Hematopoietic multipotent progenitor cell treated with erythropoietin and hydrocortisone succinate and interleukin-3 and kit ligand, for 6 days (in vitro differentiated cells): Measurements from ENCODE around the gene PPP2R5E.

Source experiments
- DNase-seq: peaks from one replicate; pipeline ENCODE4 v3.0.0-alpha.2; 2015

The PPP2R5E gene

DNA sequence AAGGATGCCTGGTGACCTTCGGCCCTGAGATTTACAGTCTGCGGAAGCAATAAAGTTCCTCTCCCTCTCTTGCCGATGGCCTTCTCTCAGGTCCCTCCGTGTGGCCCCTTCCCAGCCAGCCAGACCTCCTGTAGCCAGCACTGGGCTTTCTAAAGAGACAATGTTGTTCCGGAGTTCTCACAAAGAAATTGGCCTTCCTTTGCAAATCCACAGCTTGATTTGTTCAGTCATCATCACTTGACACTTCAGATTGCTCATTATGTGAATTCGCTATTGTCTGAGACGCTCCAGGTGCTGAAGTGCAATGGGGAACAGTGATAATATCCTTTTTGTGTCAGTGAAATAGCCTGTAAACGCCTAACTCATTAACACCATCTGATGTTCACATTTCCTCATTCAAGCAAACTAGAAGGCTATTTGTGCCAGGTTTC lies 180.8 kb downstream of the PPP2R5E start:
- no peak for DNase-seq

DNA sequence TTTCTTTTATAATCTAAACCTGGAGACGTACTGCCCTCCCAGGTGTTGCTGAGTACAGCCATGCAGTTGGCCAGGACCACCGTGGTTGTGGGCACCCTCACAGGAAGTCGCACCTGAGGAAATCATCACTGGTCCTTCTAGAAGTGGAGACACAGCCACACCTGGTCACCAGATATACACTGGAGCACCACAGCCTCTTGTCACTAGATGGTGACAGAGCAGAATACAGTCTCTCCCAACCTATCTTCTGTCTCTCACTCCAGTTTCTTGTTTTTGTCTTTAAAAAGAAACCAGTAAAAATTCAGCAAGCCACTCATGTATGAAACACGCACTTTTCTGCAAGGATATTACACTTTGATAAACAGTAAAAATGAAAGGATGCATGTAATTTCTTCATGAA lies 181.4 kb downstream of the PPP2R5E start:
- DNase-seq = no peak

DNA sequence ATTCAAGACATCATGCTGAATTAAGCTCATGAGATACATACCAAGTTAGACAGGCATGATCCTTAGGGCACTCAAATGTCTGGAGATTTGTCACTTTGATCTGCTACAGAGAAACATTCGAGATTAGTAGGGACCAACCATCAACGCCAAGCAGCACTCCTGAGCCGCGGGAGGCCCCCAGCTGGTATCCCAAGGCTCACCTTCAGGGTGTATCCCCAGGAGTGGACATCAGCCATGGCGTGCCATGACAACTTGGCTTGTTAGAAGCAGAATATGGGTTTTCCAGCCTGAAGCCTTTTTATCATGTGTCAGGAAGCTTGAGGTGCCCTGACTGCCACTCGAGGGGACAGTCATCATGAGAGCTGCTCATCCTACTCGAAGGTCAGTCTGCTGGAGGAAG lies 185.3 kb downstream of the PPP2R5E start:
- no peak for DNase-seq

DNA sequence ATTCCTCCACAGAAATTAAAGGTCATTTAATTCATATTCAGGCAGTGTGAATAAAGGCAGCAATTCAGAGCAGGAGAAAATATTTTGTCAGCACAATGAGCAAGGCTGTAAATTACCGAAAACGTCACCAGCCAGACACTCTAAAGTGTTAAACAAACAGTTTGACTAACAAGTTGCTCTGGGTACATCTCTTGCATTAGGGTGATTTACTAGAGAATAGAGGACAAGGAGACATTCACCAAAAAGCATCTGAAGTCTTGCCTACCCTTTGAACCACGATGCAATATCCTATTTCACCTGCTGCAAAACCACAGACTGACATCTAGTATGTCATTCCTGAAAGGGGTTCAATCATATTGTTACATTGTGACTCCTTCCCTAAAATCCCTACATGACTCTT lies 197.4 kb downstream of the PPP2R5E start:
- DNase-seq = no peak

DNA sequence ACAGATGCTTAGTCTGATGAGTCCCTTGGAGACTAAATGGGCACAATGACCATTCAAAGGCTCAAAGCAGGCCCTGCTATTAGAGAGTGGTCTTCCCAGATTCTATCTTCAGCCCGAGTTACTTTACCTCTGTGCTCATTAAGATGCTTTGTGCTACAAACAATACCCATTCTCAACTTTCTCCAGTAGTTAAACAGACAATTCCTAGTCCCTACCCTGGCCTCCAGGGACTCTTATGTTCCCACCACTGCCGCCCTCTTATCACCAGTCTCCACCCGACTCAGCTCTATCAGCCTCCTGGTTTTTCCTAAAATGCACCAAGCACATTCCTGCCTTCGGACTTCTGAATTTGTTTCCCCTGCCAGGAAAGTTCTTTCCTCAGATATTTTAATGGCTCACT lies 198.8 kb downstream of the PPP2R5E start:
- no peak for DNase-seq

DNA sequence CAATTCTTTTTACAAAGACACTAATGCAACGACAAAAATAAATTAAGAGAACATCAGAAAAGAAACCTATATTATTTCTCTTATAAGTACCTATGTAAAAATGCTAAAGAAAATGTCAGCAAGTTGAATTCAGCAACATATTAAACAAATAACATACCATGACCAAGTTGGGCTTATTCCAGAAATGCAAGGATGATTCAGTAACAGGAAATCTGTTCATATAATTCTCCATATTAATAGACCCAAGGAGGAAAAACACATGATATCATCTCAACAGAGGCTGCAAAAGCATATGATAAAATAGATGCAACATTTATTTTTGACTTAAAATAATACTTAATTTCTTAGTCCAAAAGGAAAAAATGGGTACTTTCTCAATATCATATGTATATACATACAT lies 199.3 kb downstream of the PPP2R5E start:
- DNase-seq = no peak

DNA sequence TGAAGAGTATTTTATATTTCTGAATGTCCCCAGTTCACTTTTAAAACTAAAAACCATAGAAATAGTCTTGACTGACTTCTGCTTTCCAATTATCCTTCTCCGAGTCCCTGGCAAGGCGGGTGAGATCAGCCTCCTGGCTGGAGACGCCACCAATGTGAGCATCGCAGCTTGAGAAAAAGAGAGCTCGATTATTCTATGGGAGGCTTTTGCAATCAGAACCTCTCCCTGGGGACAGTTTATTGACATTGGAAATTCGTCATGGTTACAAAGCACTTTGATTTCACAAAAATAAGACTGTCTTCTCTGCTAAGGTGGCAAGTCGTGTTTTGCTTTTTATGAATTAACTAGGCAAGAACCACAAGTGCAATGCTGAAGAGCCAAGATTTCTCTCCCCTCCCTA lies 200.8 kb downstream of the PPP2R5E start:
- DNase-seq = no peak

DNA sequence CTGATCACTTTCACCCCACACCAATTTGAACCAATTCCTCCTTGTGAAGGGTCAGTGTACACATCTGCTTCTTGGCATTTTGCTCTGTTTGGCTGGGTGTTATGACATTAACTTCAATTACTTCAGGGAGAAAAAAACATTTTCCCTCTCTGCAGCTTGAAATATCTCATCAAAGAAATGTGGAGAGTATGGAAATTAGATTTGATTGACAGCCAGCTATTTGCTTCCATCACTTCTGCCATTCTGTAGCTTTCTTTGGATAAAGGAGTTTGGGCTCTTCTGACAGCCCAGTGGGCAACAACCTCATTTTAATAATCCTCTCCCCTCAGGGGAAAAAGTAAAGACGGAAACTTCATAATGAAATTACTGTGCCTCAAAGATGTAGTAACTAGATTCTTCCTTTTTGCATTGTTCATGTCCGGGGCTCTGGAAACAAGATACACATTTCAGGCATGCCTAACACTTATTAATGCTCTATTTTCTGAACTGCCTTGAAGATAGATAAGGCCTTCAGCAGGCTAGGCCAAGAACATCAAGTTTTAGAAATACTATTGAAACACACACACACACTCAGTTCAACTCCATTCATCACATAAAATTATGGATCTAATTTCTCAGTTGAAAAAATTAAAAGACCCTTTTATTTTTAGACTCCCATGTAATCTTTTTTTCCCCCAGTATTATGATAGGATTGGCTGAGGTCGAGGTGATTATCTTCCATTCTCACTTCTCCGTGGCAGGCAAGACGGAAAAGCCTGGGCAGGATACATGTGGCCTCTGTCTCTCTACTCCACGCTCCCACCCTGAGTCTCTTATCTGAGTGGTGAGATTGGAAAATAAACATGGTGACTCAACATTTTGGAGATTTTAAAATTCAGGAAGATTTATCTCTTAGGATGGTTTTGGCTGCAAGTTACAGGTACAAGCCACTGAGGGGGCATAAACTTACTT lies 214.1 kb downstream of the PPP2R5E start:
- DNase-seq = no peak

DNA sequence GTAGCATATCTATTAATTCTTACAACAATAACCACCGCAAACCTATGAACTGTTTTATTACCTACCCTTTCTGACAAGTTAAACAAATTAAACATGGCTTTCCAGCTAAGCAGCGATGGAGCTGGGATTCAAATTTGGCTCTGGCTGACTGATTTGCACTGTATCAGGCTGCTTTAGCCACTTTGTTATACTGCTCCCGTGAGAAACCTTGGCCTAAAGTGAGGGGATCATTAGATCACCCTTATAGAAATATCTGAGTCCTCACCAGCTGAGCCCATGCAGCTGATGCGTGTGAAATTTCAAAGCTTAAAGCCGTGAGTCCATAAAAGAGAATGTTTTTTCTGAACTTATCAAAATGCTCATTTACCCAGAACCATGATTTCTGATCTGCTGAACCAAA lies 216.3 kb downstream of the PPP2R5E start:
- no peak for DNase-seq

DNA sequence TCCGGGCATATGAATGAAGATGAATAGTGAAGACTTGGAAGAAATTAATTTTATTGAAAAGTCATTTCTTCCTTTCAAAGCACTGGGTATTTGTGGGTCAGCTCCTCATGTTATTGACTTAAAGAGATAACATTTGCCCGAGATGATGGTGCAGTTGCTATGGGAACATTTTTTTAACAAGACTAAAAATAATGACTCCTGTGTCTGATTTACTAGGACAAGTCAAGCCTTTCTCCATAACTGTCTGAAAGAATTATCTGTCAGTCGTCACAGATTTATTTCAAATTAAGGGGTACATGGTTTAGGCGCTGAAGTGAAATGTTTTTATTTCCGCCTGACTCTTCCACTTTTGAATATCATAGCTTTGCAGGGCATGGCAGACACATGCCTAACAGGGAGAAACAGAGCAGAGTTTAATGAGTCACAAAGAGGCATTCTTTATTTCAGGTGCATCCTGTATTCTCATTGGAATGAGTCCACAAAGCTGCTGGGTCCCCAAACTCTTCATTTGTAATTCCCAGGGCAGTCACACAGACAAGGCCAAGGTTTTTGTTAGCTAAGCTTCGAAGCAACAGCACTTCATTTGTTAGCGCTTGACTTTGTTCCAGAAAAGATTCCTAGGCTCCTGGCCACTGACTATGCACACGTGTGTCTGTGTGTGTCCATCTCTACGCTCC lies 220.1 kb downstream of the PPP2R5E start:
- DNase-seq = no peak

DNA sequence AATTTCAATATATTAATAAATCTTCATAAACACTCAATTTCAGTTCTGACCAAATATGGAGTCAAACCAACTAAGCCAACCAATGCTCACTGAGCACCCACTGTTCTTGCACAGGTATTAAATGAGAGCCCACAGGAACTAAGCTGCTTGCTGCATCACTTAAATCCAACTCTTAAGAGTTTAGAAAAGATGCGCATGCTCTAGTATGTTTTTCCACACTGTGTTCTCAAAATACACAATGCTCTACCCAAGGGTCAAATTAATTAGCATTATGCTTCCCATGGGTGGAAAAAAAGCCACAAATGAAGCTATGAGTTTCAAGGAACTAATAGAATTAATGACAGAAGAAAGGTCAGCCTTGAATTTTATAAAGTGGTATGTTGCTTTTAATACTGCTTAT lies 220.7 kb downstream of the PPP2R5E start:
- no peak for DNase-seq
